Limb (tissue), 2 donors: Measurements from ENCODE around the gene ALDH3B2.
"Not testable (repeated sequence)": the region's sequence is repeated elsewhere in the genome, so short reads cannot be mapped to it uniquely, and the experiment has no call there.

Source experiments
- DNase-seq, 2 donors: peaks; one replicate each; pipeline ENCODE4 v3.0.0-alpha.2; 2016; ENCODE audit errors: extremely low spot score in 2 of 2

ALDH3B2 gene

GRCh38 chr11:67644472-67645418 lies 29.7 kb downstream of the ALDH3B2 start:
- no peak for DNase-seq

GRCh38 chr11:67644042-67644441 lies 30.4 kb downstream of the ALDH3B2 start:
- no peak for DNase-seq

GRCh38 chr11:67642173-67643120 lies 32.0 kb downstream of the ALDH3B2 start:
- DNase-seq, result no peak

DNA sequence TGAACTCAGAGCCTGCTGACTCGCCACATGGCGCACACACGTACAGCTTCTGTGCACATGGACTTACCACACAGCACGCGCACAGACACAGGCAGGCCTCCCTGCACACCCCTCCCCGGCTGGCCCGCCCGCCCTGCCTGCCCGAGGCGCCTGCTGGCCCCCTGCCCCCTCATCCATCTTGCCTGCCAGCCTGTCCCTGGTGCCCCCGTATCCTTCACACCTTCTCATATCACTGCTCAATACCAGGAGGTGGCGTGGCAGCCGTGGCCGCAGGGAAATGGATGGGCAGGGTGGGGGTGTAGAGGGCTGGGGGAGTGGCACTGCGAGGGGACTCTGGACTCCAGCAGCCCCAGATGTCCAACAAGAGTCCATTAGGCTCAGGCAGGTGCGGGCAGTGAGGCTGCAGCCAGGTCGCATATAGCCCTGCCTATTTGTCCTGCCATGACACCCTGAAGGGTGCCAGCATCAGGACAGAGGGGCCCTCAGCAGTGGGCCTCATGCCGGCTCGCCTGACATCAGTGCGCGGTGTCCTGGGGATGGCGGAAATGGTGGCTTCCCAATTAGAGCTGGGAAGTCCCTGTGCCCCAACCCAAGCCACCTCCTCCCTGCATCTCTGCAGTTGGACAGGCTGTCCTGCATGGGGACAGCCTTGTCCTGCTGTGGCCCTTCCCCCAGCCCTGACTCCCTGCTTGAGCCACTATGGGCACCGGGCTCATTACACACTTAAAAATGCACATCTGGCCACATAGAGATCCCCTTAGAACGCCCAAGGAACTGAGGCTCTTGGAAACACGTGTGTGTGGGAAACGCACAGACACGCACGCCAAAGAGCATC lies 32.9 kb downstream of the ALDH3B2 start:
- DNase-seq, result peak in 1 of 2 donors; percentile 19

GRCh38 chr11:67640758-67641337 lies 33.6 kb downstream of the ALDH3B2 start:
- peak in 1 of 2 donors; percentile 26 for DNase-seq

DNA sequence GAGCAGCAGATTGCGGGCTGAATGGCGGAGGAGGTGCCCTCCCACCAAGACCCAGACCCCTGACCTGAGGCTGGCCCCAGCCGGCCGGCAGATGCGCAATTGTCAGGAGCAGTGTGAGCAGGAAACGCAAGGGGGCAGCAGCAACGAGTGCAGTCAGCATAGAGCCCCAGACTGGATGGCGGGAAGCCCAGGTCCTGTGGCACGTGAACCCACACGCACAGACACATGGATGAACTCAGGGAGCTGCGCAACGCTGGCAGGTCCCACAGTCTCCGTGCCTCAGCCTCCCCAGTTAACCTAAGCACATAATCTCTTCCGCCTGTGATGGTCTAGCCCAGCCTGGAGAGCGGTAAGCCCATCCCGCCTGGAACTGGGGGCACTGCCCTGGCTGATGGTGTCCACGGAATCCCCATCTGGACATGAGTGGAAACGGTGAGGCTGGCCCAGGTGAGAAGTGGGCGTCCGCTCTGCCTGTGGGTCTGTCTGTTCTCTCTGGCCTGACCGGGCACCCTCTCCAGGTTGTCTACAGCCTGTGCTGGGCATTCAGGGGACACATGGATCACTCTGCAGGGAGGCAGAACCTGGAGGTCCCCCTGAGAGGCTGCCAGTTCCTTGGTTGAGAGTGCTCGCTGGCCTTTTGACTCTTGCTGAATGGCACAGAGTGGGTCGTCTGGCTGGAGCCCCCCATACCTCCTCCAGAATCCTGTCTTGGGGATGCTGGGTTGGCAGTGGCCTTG lies 34.2 kb downstream of the ALDH3B2 start:
- peak; percentile 11 to 67 for DNase-seq

DNA sequence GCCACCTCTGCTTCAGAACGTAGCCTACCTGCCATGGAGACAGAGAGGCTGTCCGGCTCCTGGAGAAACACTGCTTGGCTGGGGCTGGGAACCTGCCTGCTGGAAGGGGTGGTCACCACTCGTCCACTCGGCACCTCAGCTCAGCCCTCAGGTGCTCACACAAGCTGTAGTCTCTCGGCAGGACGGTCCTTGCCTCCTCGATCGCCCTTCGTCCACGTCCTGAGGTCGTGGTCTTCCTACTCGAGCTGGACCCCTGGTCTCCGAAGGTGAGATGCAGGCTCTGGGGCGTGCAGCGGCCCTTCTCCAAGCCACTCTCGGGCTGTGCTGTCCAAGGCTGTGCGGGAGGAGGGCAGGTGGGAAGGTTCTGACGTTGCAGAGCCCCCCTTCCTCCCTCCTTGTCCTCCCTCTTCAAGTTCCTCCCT lies 35.0 kb downstream of the ALDH3B2 start, which contains the start of gene TBX10:
TBX10 (minus strand) TSS at position 326 of the 422 bp plus-strand sequence; CDS start at position 35, 291 bp downstream.
- DNase-seq, result peak in 1 of 2 donors; percentile 21

DNA sequence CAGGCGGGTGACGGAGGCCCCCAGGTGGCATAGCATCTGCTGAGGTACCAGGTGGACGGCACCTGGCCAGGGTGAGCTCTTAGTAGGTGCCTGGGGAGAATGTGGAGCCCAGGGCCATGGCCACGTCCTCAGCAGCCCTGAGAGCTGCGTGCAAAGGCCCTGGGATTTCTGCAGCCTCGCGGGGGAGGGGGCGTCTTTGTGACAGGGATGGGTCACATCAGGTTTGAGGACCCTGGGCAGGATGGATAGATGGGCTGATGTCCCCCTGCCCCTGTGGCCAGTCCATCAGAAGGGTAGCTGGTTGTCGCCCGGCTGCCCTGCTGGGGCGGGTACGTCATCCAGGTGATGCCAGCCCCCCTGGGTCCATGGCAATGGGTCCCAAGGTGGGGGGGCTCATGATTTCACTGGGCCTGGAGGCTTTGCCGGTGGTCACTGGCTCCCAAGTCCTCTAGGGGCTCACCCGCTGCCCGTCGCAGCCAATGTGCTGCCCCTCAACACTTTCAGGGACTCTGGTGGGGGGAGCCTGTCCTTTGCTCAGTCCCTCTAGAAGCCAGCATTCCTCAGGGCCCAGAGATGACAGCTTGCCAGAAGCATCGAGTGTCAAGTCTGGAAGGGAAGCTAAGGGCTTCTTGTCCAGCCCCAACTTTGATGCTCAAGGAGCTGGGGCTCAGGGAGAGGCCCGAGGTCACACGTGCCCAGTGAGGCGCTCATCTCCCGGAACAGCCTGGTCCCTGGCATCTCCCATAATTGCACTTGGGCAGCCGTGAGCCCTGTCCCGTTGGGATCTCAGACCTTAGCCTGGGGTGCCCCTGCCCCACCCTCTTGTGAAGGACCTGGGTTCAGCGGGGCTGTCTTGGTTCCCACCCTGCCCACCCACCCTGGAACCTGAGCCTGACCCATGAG lies 35.6 kb downstream of the ALDH3B2 start:
- no peak for DNase-seq

DNA sequence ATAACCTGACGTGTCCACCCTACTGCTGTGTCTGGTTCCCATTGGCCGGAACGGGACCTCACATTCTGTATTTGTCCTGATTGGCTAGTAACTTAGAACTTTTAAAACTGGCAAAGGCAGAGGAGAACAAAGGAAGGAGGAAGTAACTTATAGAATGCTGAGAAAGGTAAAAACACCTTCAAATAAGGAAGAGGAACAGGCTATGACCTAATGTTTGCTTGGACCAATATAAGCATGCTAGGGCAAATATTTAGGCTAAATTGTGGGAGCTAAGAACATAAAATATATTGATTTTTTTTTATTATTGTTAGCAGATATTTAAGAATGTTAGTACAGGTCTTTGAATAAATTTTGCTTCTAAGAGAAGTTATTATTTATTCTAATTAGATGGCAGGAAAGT lies 37.0 kb downstream of the ALDH3B2 start:
- DNase-seq, result not testable (repeated sequence)

DNA sequence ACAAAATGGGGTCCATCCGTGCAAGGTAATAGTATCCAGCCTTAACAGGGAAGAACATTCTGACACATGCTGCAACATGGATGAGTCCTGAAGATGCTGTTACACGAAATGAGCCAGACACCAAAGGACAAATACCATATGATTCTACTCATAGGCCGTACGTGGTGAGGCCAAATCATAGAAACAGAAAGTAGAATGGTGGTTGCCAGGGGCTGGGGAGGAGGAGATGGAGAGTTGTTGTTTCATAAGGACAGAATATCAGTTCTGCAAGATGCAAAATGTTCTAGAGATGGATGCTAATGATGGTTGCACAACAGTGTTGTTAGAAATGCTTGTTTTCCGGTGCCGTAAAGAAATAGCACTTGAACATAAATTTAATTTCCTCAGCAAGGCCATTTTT lies 37.5 kb downstream of the ALDH3B2 start:
- no peak for DNase-seq

DNA sequence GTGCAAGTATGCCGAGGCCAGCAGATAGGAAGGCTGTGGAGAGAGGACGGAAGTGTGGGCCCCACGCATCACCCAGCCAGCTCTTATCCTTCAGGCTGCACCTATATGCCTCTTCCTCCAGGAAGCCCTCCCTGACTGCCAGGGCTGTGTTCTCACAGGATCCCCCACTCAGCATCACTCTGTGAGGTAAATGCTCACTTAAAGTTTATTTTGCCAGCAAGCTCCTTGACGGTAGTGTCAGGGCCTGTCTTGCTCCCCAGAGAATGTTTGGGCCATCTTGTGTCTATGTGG lies 39.2 kb downstream of the ALDH3B2 start:
- no peak for DNase-seq

DNA sequence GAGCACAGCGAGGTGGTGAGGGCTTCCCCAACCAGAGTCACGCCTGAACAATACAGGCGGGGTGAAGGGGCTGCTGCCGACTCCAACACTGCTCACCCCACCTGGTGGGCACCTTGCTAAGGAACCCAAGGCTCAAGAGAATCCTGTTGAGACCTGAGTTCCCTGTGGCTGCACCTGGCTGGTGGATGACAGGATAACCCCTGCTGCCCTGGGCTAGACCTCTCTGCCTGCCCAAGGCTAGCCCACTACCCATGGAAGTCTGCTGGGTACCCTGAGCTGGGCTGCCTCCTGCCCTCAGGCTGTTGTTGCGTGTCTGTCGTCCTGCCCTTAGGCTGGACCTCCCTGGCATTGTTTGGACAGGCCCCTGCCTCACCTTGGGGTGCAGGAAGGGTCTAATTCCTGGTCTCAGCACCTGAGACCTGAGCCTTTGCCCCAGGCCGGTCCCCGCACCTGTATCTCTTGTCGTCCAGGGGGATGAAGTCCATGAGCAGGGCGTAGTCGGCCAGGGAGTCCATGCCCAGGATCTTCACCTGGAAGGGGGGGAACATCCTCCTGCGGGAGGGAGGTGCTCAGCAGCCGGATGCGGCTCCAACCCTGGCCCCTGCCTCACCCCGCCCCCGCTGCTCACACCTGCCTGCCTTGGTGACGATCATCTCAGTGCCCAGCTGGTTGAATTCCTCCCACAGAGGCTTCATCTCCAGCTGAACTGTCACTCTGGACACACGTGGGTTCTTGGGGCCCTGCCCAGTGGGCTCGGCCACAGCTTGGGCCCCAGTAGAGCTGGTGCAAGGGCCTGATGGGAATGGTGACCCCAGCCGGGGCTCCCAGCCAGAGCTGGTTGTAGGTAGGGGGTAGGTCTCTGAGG lies 39.8 kb downstream of the ALDH3B2 start:
- peak in 1 of 2 donors; percentile 29 for DNase-seq

DNA sequence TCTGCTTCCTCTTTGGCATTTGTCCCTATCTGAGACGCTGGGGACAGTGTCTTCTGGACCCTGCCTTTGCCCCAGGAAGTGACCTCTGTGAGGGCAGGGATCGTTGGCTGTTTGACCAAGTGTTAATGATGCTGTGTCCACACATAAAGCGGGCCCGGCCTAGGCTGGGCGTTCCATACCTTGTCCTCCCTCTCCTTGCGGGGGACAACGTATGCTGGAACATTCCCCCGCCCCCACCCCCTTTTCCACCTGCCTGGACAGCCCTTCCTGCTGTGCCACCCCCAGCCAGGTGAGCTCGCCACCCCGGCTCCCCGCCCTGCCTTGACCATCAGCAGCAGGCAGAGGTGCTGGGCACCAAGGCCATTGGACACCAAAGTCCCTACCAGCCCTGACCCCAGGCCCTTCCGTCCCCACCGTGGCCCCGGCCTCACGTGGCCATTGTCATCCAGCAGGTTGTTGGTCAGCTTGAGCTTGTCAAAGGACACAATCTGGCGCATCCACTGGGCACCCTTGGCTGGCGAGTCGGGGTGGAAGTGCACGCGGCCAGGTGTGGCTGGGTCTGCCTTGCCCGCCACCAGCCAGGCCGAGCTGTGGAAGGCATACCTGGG lies 40.6 kb downstream of the ALDH3B2 start:
- peak in 1 of 2 donors; percentile 31 for DNase-seq

DNA sequence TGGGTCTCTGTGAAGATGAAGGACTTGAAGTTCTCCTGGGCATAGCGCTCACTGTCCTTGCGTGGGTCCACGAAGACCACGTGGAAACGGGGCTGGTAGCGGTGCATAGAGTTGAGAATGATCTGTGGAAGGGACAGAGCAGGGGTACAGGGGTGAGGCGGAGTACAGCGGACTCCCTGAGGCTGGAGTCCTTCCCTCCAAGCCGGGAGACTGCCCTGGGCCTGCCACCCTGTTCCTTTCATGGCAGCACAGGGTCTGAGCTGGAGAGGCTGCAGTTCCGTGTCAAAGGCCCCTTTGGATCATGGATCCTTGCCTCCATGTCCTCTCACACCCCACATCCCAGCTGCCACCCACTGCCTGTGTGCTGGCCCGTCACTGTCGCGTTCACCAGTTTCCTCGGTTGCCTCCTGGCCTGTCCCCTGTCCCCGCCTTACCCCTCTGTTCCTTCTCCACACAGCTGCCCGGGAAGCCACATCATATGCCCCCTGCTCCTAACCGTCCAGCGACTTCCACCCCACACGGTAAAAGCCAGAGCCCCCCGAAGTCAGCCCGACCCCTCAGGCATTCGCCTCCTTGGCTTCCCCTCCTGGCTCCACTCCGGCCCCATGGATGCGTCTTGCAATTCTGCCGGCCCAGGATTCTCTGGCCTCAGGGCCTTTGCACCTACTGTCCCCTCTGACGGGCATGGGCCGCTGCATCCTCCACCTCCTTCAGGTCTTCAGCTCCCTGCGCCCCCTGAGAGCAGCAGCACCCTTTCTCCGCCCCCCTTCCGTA lies 41.3 kb downstream of the ALDH3B2 start:
- DNase-seq, result peak in 1 of 2 donors; percentile 24

- DNase-seq, result peak in 1 of 2 donors; percentile 27
Measured at GRCh38 chr11:67632175-67632981, 42.0 kb downstream of the ALDH3B2 start.

DNA sequence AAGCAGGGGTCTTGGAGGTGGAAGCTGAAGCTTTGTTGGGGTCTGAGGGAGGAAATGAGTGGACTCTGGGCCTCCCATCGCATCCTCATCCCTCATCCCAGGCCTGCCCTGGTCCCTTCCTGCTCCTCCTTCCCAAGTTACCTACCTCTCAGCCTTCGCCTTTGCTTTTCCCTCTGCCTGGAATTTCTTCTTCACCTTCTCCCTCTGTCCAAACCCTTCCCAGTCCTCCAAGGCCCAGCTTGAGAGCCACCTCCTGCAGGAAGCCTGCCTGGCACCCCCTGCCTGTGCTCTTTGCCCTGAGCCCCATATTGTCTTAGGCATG lies 42.6 kb downstream of the ALDH3B2 start:
- no peak for DNase-seq
